Measurements from ENCODE around the gene PSMB1. TPM values are rescaled to one million over a fixed set of nuclear protein-coding genes. Genes with fewer than 3 reads are reported as not detected.
"Not testable (repeated sequence)": the region's sequence is repeated elsewhere in the genome, so short reads cannot be mapped to it uniquely, and the experiment has no call there.

Gene PSMB1
- polyA plus RNA-seq, 5 donors: 163 to 188 (median 179) TPM

GRCh38 chr6:170506446-170506845 lies 46.7 kb downstream of the PSMB1 start:
- no peak for DNase-seq

- DNase-seq: no peak
Measured at GRCh38 chr6:170505306-170505705, 47.8 kb downstream of the PSMB1 start.

GRCh38 chr6:170504479-170504878 lies 48.6 kb downstream of the PSMB1 start:
- DNase-seq: no peak

GRCh38 chr6:170503414-170503761 lies 49.7 kb downstream of the PSMB1 start:
- no peak for DNase-seq

GRCh38 chr6:170502733-170503413 lies 50.2 kb downstream of the PSMB1 start:
- not testable (repeated sequence) for DNase-seq

- not testable (repeated sequence) for DNase-seq
Measured at GRCh38 chr6:170502268-170502667, 50.8 kb downstream of the PSMB1 start.

- DNase-seq: no peak
Measured at GRCh38 chr6:170500955-170501590, 52.0 kb downstream of the PSMB1 start.

GRCh38 chr6:170497841-170498301 lies 55.2 kb downstream of the PSMB1 start:
- no peak for DNase-seq

- no peak for DNase-seq
Measured at GRCh38 chr6:170493354-170493753, 59.8 kb downstream of the PSMB1 start.

GRCh38 chr6:170490259-170490658 lies 62.8 kb downstream of the PSMB1 start:
- DNase-seq: no peak

- DNase-seq: no peak
Measured at GRCh38 chr6:170489836-170490235, 63.3 kb downstream of the PSMB1 start.

GRCh38 chr6:170487707-170488329 lies 65.3 kb downstream of the PSMB1 start:
- no peak for DNase-seq

- DNase-seq: no peak
Measured at GRCh38 chr6:170485159-170485558, 67.9 kb downstream of the PSMB1 start.

Other genes with a start within 250 kb of the PSMB1 start
- 10 to 100 TPM; 27.2 to 39.8 (median 35.4) TPM for gene FAM120B, start 246.5 kb downstream of the PSMB1 start, polyA plus RNA-seq (ENCODE audit: insufficient read depth in 1 of 5, insufficient read length in 5 of 5, low replicate concordance in 1 of 5)
- 10 to 100 TPM; 21.1 to 28.1 (median 23.7) TPM for gene TBP, start 1.1 kb upstream of the PSMB1 start, polyA plus RNA-seq (ENCODE audit: insufficient read depth in 1 of 5, insufficient read length in 5 of 5, low replicate concordance in 1 of 5)
- gene PDCD2, start 31.3 kb upstream of the PSMB1 start, polyA plus RNA-seq (ENCODE audit: insufficient read depth in 1 of 5, insufficient read length in 5 of 5, low replicate concordance in 1 of 5): 10 to 100 TPM; 66.3 to 76.3 (median 67.2) TPM

Measured in right lung (tissue), 5 donors.